Central memory CD8-positive, alpha-beta T cell (primary cell): ENCODE results near the gene CDHR5.

Experiments
- ATAC-seq: fragments of 150-1000 bp; cut with Tn5 transposase; replicated peaks from 2 replicates; pipeline ENCODE4 v1.10.0; 2022; ENCODE audit warnings: mild to moderate bottlenecking, moderate FRiP score, moderate number of reproducible peaks; ENCODE audit not compliant: poor library complexity, severe bottlenecking; ENCODE audit errors: extremely low read depth
- DNase-seq, 2 donors: peaks; one replicate each; pipeline ENCODE4 v3.0.0; 2021; ENCODE audit warnings: low spot score in 2 of 2
- H3K27ac Mint-ChIP-seq: one replicate; pipeline ENCODE4 v1.8.0; 2022; ENCODE audit warnings: low read depth, mild to moderate bottlenecking, moderate library complexity, mixed read lengths
- H3K27me3 Mint-ChIP-seq: one replicate; pipeline ENCODE4 v1.8.0; 2022; ENCODE audit warnings: mixed read lengths
- H3K36me3 Mint-ChIP-seq: one replicate; pipeline ENCODE4 v1.8.0; 2022; ENCODE audit warnings: mild to moderate bottlenecking, moderate library complexity, mixed read lengths; ENCODE audit not compliant: insufficient read depth
- H3K4me1 Mint-ChIP-seq: one replicate; pipeline ENCODE4 v1.8.0; 2022; ENCODE audit warnings: mixed read lengths
- H3K4me3 Mint-ChIP-seq: one replicate; pipeline ENCODE4 v1.8.0; 2022; ENCODE audit warnings: mild to moderate bottlenecking, moderate library complexity, mixed read lengths
- H3K9me3 Mint-ChIP-seq: one replicate; pipeline ENCODE4 v1.8.0; 2022; ENCODE audit warnings: mixed read lengths

The CDHR5 gene

GRCh38 chr11:596374-596773 lies 28.4 kb downstream of the CDHR5 start:
- Mint-ChIP-seq H3K4me1 (no peaks in the 10 kb centered on the region), H3K4me3 (no peak overlapping the region), H3K9me3 (no peaks in the 10 kb centered on the region), H3K36me3 (peaks cover 73% of the 10 kb centered on the region), H3K27ac (peak overlapping the region; percentile 35), H3K27me3 (no peaks in the 10 kb centered on the region)
- ATAC-seq = no peak
- DNase-seq = no peak

GRCh38 chr11:595400-595799 lies 29.4 kb downstream of the CDHR5 start:
- Mint-ChIP-seq H3K27me3 (no peaks in the 10 kb centered on the region), H3K4me3 (no peak overlapping the region), H3K9me3 (no peaks in the 10 kb centered on the region), H3K36me3 (peaks cover 74% of the 10 kb centered on the region), H3K27ac (no peak overlapping the region), H3K4me1 (no peaks in the 10 kb centered on the region)
- no peak for ATAC-seq
- DNase-seq = no peak

- Mint-ChIP-seq H3K4me3 (no peak overlapping the region), H3K27me3 (no peaks in the 10 kb centered on the region), H3K9me3 (no peaks in the 10 kb centered on the region), H3K36me3 (peaks cover 69% of the 10 kb centered on the region), H3K4me1 (peaks cover 10% of the 10 kb centered on the region), H3K27ac (no peak overlapping the region)
- ATAC-seq (no peak), DNase-seq (no peak)
Observed at GRCh38 chr11:593347-593746, 31.4 kb downstream of the CDHR5 start.

GRCh38 chr11:592918-593317 lies 31.8 kb downstream of the CDHR5 start:
- Mint-ChIP-seq H3K27ac (no peak overlapping the region), H3K36me3 (peaks cover 69% of the 10 kb centered on the region), H3K27me3 (no peaks in the 10 kb centered on the region), H3K4me3 (no peak overlapping the region), H3K4me1 (peaks cover 14% of the 10 kb centered on the region), H3K9me3 (no peaks in the 10 kb centered on the region)
- ATAC-seq = no peak
- no peak for DNase-seq

GRCh38 chr11:592501-592900 lies 32.3 kb downstream of the CDHR5 start:
- H3K9me3 Mint-ChIP-seq = no peaks in the 10 kb centered on the region
- peaks cover 18% of the 10 kb centered on the region for H3K4me1 Mint-ChIP-seq
- DNase-seq (no peak), ATAC-seq (no peak)
- no peak overlapping the region for H3K4me3 Mint-ChIP-seq
- no peak overlapping the region for H3K27ac Mint-ChIP-seq
- H3K36me3 Mint-ChIP-seq = peaks cover 69% of the 10 kb centered on the region
- H3K27me3 Mint-ChIP-seq = no peaks in the 10 kb centered on the region

- no peaks in the 10 kb centered on the region for H3K27me3 Mint-ChIP-seq
- ATAC-seq (no peak), DNase-seq (no peak)
- H3K4me1 Mint-ChIP-seq = peaks cover 28% of the 10 kb centered on the region
- no peaks in the 10 kb centered on the region for H3K9me3 Mint-ChIP-seq
- H3K27ac Mint-ChIP-seq = no peak overlapping the region
- peaks cover 65% of the 10 kb centered on the region for H3K36me3 Mint-ChIP-seq
- no peak overlapping the region for H3K4me3 Mint-ChIP-seq
Observed at GRCh38 chr11:590997-591396, 33.8 kb downstream of the CDHR5 start.

- Mint-ChIP-seq H3K4me3 (no peak overlapping the region), H3K9me3 (no peaks in the 10 kb centered on the region), H3K27ac (peak overlapping the region; percentile 97), H3K27me3 (no peaks in the 10 kb centered on the region), H3K4me1 (peaks cover 28% of the 10 kb centered on the region), H3K36me3 (peaks cover 62% of the 10 kb centered on the region)
- no peak for ATAC-seq
- DNase-seq = no peak
Observed at GRCh38 chr11:589798-590197, 35.0 kb downstream of the CDHR5 start.

GRCh38 chr11:587978-588380 lies 36.8 kb downstream of the CDHR5 start:
- Mint-ChIP-seq H3K27me3 (no peaks in the 10 kb centered on the region), H3K27ac (peak overlapping the region; percentile 97), H3K9me3 (no peaks in the 10 kb centered on the region), H3K4me1 (peaks cover 28% of the 10 kb centered on the region), H3K4me3 (peak overlapping the region; percentile 45), H3K36me3 (peaks cover 54% of the 10 kb centered on the region)
- ATAC-seq (peak; percentile 98), DNase-seq (peak; percentile 34 to 59)

- DNase-seq (no peak), ATAC-seq (no peak)
- H3K27ac Mint-ChIP-seq = peak overlapping the region; percentile 97
- H3K36me3 Mint-ChIP-seq = peaks cover 51% of the 10 kb centered on the region
- peaks cover 28% of the 10 kb centered on the region for H3K4me1 Mint-ChIP-seq
- H3K27me3 Mint-ChIP-seq = no peaks in the 10 kb centered on the region
- no peaks in the 10 kb centered on the region for H3K9me3 Mint-ChIP-seq
- H3K4me3 Mint-ChIP-seq = peak overlapping the region; percentile 45
Observed at GRCh38 chr11:587546-587945, 37.2 kb downstream of the CDHR5 start.

GRCh38 chr11:586376-587316 lies 38.1 kb downstream of the CDHR5 start:
- no peak overlapping the region for H3K4me3 Mint-ChIP-seq
- DNase-seq (no peak), ATAC-seq (no peak)
- H3K9me3 Mint-ChIP-seq = no peaks in the 10 kb centered on the region
- no peaks in the 10 kb centered on the region for H3K27me3 Mint-ChIP-seq
- peaks cover 50% of the 10 kb centered on the region for H3K36me3 Mint-ChIP-seq
- peaks cover 31% of the 10 kb centered on the region for H3K4me1 Mint-ChIP-seq
- peak overlapping the region; percentile 97 for H3K27ac Mint-ChIP-seq

GRCh38 chr11:584287-584686 lies 40.5 kb downstream of the CDHR5 start:
- Mint-ChIP-seq H3K4me1 (peaks cover 48% of the 10 kb centered on the region), H3K4me3 (no peak overlapping the region), H3K27me3 (no peaks in the 10 kb centered on the region), H3K36me3 (peaks cover 41% of the 10 kb centered on the region), H3K9me3 (no peaks in the 10 kb centered on the region), H3K27ac (peak overlapping the region; percentile 88)
- no peak for ATAC-seq
- no peak for DNase-seq

- Mint-ChIP-seq H3K4me1 (peaks cover 50% of the 10 kb centered on the region), H3K36me3 (peaks cover 27% of the 10 kb centered on the region), H3K27me3 (no peaks in the 10 kb centered on the region), H3K27ac (peak overlapping the region; percentile 80), H3K4me3 (no peak overlapping the region), H3K9me3 (no peaks in the 10 kb centered on the region)
- DNase-seq (no peak), ATAC-seq (no peak)
Observed at GRCh38 chr11:581752-582151, 43.0 kb downstream of the CDHR5 start.

GRCh38 chr11:581342-581741 lies 43.4 kb downstream of the CDHR5 start:
- Mint-ChIP-seq H3K4me1 (peaks cover 46% of the 10 kb centered on the region), H3K36me3 (peaks cover 26% of the 10 kb centered on the region), H3K9me3 (no peaks in the 10 kb centered on the region), H3K27ac (peak overlapping the region; percentile 80), H3K4me3 (peak overlapping the region; percentile 50), H3K27me3 (no peaks in the 10 kb centered on the region)
- ATAC-seq (no peak), DNase-seq (no peak)
